Astrocyte of the cerebellum (primary cell): ENCODE results near the gene SLC16A6.

ENCODE experiments used
- DNase-seq: peaks from one replicate; pipeline ENCODE4 v3.0.0-alpha.2; 2011; ENCODE audit warnings: low read depth
- H3K4me3 ChIP-seq: 2 replicates; pipeline ENCODE4 v1.5.1; 2011; ENCODE audit warnings: mild to moderate bottlenecking, low read depth, low read length, moderate library complexity
- CTCF ChIP-seq: IDR thresholded peaks from 2 replicates; pipeline ENCODE4 v1.5.1; 2012; ENCODE audit warnings: low read length, low read depth, moderate library complexity, mild to moderate bottlenecking; ENCODE audit errors: missing control alignments
- in situ Hi-C: cut with HindIII; loops from 2 replicates; pipeline ENCODE4 v1.10.0; 2017; ENCODE audit warnings: low sequenced_read_pairs

Gene SLC16A6

GRCh38 chr17:68295086-68295485 lies 4.2 kb upstream of the SLC16A6 start:
- no peak for DNase-seq
- no peak overlapping the region for H3K4me3 ChIP-seq
- TF ChIP-seq CTCF: no peak
- in situ Hi-C loops: no loop called here

- H3K4me3 ChIP-seq: no peak overlapping the region
- DNase-seq: no peak
- in situ Hi-C loops: no loop called here
- no peak for TF ChIP-seq CTCF
Observed at GRCh38 chr17:68294617-68295016, 3.7 kb upstream of the SLC16A6 start.

GRCh38 chr17:68294196-68294555 lies 3.2 kb upstream of the SLC16A6 start:
- H3K4me3 ChIP-seq: no peak overlapping the region
- in situ Hi-C loops: no loop called here
- no peak for DNase-seq
- no peak for TF ChIP-seq CTCF

GRCh38 chr17:68293490-68294195 lies 2.7 kb upstream of the SLC16A6 start:
- no peak for TF ChIP-seq CTCF
- no peak overlapping the region for H3K4me3 ChIP-seq
- in situ Hi-C loops: no loop called here
- no peak for DNase-seq

GRCh38 chr17:68292689-68293040 lies 1.7 kb upstream of the SLC16A6 start:
- H3K4me3 ChIP-seq: peak overlapping the region; percentile 55
- no peak for TF ChIP-seq CTCF
- in situ Hi-C loops: no loop called here
- no peak for DNase-seq

GRCh38 chr17:68291836-68292688 lies 1.1 kb upstream of the SLC16A6 start:
- peak overlapping the region; percentile 55 for H3K4me3 ChIP-seq
- in situ Hi-C loops: no loop called here
- no peak for DNase-seq
- TF ChIP-seq CTCF: no peak
